Measurements from ENCODE around the gene DAB2IP. TPM values are rescaled to one million over a fixed set of nuclear protein-coding genes. Genes with fewer than 3 reads are reported as not detected.

The DAB2IP gene
- polyA plus RNA-seq, 1 donor (not counting 4 experiments of a cell fraction or from before 2014, with no cell fraction given): 28.6 TPM

DNA sequence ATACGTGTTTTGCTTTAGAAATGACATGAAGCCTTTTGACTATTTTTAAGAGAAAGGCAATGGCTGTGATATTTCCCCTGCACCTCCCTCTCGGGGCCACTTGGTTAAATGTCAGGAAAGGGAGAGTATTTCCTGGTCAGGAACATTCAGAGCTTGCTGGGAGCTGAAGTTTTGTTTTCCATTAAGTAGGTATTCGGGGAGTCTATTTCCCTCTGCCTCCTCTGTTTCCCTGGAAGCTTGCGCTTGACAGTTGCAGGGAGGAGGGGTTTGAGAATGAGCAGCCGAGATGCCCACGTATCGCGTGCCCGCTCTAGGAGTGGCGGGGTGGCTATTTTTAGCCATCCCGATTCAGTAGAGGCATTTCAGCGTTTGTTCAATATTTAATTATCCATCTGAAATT lies 6.7 kb downstream of the DAB2IP start:
- no peak overlapping the region for H3K9ac ChIP-seq (ENCODE audit: control insufficient read depth, extremely low read depth, insufficient read depth, low read length)
- no peaks in the 10 kb centered on the region for H3K79me2 ChIP-seq (ENCODE audit: control insufficient read depth, insufficient read depth, low read length)
- no peaks in the 10 kb centered on the region for H3K36me3 ChIP-seq (ENCODE audit: control insufficient read depth in 2 of 2, extremely low read depth in 1 of 2, insufficient read depth in 2 of 2, low read length in 2 of 2)
- H3K4me2 ChIP-seq (ENCODE audit: control insufficient read depth, extremely low read depth, insufficient read depth, low read depth, low read length): no peak overlapping the region
- H3K27me3 ChIP-seq (ENCODE audit: control insufficient read depth, extremely low read depth, insufficient read depth, low read length): peaks cover 34% of the 10 kb centered on the region
- H3K9me3 ChIP-seq (ENCODE audit: control insufficient read depth, low read depth, low read length): no peaks in the 10 kb centered on the region
- dilution Hi-C loops (cut with MboI; ENCODE audit: extremely low pct_ligation_motif_present, low sequenced_read_pairs): no loop called here
- H2AFZ ChIP-seq (ENCODE audit: control insufficient read depth, low read length): no peak overlapping the region
- DNase-seq (ENCODE audit: low read depth, low spot score) (no peak), FAIRE-seq (no peak)
- TF ChIP-seq EZH2 (IDR thresholded peaks at IDR 0.05; ENCODE audit: low read length): no peak
- TF ChIP-seq, protein P1, sequence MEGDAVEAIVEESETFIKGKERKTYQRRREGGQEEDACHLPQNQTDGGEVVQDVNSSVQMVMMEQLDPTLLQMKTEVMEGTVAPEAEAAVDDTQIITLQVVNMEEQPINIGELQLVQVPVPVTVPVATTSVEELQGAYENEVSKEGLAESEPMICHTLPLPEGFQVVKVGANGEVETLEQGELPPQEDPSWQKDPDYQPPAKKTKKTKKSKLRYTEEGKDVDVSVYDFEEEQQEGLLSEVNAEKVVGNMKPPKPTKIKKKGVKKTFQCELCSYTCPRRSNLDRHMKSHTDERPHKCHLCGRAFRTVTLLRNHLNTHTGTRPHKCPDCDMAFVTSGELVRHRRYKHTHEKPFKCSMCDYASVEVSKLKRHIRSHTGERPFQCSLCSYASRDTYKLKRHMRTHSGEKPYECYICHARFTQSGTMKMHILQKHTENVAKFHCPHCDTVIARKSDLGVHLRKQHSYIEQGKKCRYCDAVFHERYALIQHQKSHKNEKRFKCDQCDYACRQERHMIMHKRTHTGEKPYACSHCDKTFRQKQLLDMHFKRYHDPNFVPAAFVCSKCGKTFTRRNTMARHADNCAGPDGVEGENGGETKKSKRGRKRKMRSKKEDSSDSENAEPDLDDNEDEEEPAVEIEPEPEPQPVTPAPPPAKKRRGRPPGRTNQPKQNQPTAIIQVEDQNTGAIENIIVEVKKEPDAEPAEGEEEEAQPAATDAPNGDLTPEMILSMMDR (optimal IDR thresholded peaks at IDR 0.05 in 1 of 3, IDR thresholded peaks at IDR 0.05 in 1 of 3, conservative IDR thresholded peaks at IDR 0.05 in 1 of 3; ENCODE audit: extremely low read depth in 1 of 3, insufficient read depth in 2 of 3, low read length in 3 of 3): no peak
- H3K4me1 ChIP-seq (ENCODE audit: control insufficient read depth, extremely low read depth, insufficient read depth, low read length): no peaks in the 10 kb centered on the region
- no peaks in the 10 kb centered on the region for H4K20me1 ChIP-seq (ENCODE audit: control insufficient read depth, extremely low read depth, insufficient read depth, low read length)
- no peak overlapping the region for H3K4me3 ChIP-seq (ENCODE audit: control insufficient read depth in 2 of 3, extremely low read depth in 1 of 3, insufficient read depth in 2 of 3, low read depth in 1 of 3, low read length in 3 of 3)
- no peaks in the 10 kb centered on the region for H3K9me1 ChIP-seq (ENCODE audit: control insufficient read depth, extremely low read depth, insufficient read depth, low read length)
- H3K27ac ChIP-seq (ENCODE audit: control insufficient read depth, insufficient read depth, low read length): no peak overlapping the region

DNA sequence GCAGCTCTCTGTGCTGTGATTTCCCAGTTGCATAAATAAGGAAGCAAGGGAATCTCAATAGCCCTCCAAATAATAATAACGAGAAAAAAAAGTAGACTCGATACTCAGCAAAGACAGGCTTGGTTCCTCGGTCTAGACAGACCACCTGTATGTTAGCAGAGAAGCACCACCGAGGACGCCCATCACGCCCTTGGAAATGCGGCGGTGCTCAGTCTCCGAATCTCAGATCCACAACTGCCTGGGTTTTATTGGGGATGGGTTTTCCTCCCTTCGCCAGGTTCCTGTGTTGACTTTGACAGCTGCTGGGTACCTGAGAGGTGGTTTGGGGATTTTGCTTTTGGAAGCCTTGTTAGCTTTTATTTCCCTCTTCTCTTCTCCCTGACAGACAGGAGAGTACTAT lies 7.2 kb downstream of the DAB2IP start:
- no peaks in the 10 kb centered on the region for H3K79me2 ChIP-seq (ENCODE audit: control insufficient read depth, insufficient read depth, low read length)
- H3K36me3 ChIP-seq (ENCODE audit: control insufficient read depth in 2 of 2, extremely low read depth in 1 of 2, insufficient read depth in 2 of 2, low read length in 2 of 2): no peaks in the 10 kb centered on the region
- H3K9me1 ChIP-seq (ENCODE audit: control insufficient read depth, extremely low read depth, insufficient read depth, low read length): no peaks in the 10 kb centered on the region
- TF ChIP-seq EZH2 (IDR thresholded peaks at IDR 0.05; ENCODE audit: low read length): no peak
- TF ChIP-seq, protein P1 (optimal IDR thresholded peaks at IDR 0.05 in 1 of 3, IDR thresholded peaks at IDR 0.05 in 1 of 3, conservative IDR thresholded peaks at IDR 0.05 in 1 of 3; ENCODE audit: extremely low read depth in 1 of 3, insufficient read depth in 2 of 3, low read length in 3 of 3): no peak
- no peak overlapping the region for H3K9ac ChIP-seq (ENCODE audit: control insufficient read depth, extremely low read depth, insufficient read depth, low read length)
- H3K27ac ChIP-seq (ENCODE audit: control insufficient read depth, insufficient read depth, low read length): no peak overlapping the region
- DNase-seq (ENCODE audit: low read depth, low spot score): no peak
- H4K20me1 ChIP-seq (ENCODE audit: control insufficient read depth, extremely low read depth, insufficient read depth, low read length): no peaks in the 10 kb centered on the region
- no peaks in the 10 kb centered on the region for H3K9me3 ChIP-seq (ENCODE audit: control insufficient read depth, low read depth, low read length)
- dilution Hi-C loops (cut with MboI; ENCODE audit: extremely low pct_ligation_motif_present, low sequenced_read_pairs): no loop called here
- FAIRE-seq: no peak
- no peak overlapping the region for H3K4me3 ChIP-seq (ENCODE audit: control insufficient read depth in 2 of 3, extremely low read depth in 1 of 3, insufficient read depth in 2 of 3, low read depth in 1 of 3, low read length in 3 of 3)
- no peak overlapping the region for H2AFZ ChIP-seq (ENCODE audit: control insufficient read depth, low read length)
- H3K4me1 ChIP-seq (ENCODE audit: control insufficient read depth, extremely low read depth, insufficient read depth, low read length): no peaks in the 10 kb centered on the region
- peaks cover 34% of the 10 kb centered on the region for H3K27me3 ChIP-seq (ENCODE audit: control insufficient read depth, extremely low read depth, insufficient read depth, low read length)
- no peak overlapping the region for H3K4me2 ChIP-seq (ENCODE audit: control insufficient read depth, extremely low read depth, insufficient read depth, low read depth, low read length)
